Caco-2 (cell line): ENCODE results near the gene FAM3A. TPM values are rescaled to one million over a fixed set of nuclear protein-coding genes. Genes with fewer than 3 reads are reported as not detected.
A peak's percentile ranks its signal among the peaks of the same experiment; 100 is the strongest.

ENCODE experiments used
- BruUV-seq: library from RNA; stranded (reverse); fragments of 400-500 nt; replicated peaks from 2 replicates; lab custom pipeline; 2021; lab: Mats Ljungman, UMichigan
- CTCF ChIA-PET: fragments of 300-600 bp; sonication (Branson Sonifier 250); formaldehyde crosslinking; loops from one replicate; lab custom pipeline; 2022; ENCODE audit warnings: antibody characterized with exemption; lab: Charles Lee
- POLR2A ChIA-PET: fragments of 300-600 bp; sonication (Branson Sonifier 250); formaldehyde crosslinking; loops from one replicate; lab custom pipeline; 2022; ENCODE audit warnings: antibody characterized with exemption; lab: Charles Lee
- DNase-seq, 2 experiments: peaks; one replicate each; pipeline versions ENCODE4 v3.0.0 to v3.0.0-alpha.2; 2020 to 2022
- H3K27me3 ChIP-seq: replicated peaks from 2 replicates; pipeline ENCODE4 v1.6.0; 2011; ENCODE audit warnings: low read length; ENCODE audit not compliant: control insufficient read depth, insufficient read depth
- H3K36me3 ChIP-seq: 2 replicates; pipeline ENCODE4 v1.5.1; 2011; ENCODE audit warnings: low read length; ENCODE audit not compliant: control insufficient read depth, insufficient read depth
- H3K4me1 ChIP-seq: fragments of 250-450 bp; sonication (Bioruptor Pico); 2 replicates; pipeline ENCODE4 v1.5.1; 2020; ENCODE audit warnings: mild to moderate bottlenecking
- H3K4me3 ChIP-seq: 2 replicates; pipeline ENCODE4 v1.5.1; 2011; ENCODE audit warnings: low read depth, mild to moderate bottlenecking, control low read depth, low read length
- H3K9me3 ChIP-seq: fragments of 250-450 bp; sonication (Bioruptor Pico); 2 replicates; pipeline ENCODE4 v1.5.1; 2020; ENCODE audit warnings: mild to moderate bottlenecking, moderate library complexity
- H3K27ac Mint-ChIP-seq: one replicate; pipeline ENCODE4 v1.8.0; 2022; ENCODE audit warnings: mixed read lengths; ENCODE audit not compliant: unreplicated experiment
- H3K27me3 Mint-ChIP-seq: one replicate; pipeline ENCODE4 v1.8.0; 2022; ENCODE audit warnings: mixed read lengths; ENCODE audit not compliant: insufficient read depth, unreplicated experiment
- H3K36me3 Mint-ChIP-seq: one replicate; pipeline ENCODE4 v1.8.0; 2022; ENCODE audit warnings: mild to moderate bottlenecking, mixed read lengths; ENCODE audit not compliant: insufficient read depth, unreplicated experiment
- H3K4me1 Mint-ChIP-seq: one replicate; pipeline ENCODE4 v1.8.0; 2022; ENCODE audit warnings: low read depth, mixed read lengths; ENCODE audit not compliant: unreplicated experiment
- H3K4me3 Mint-ChIP-seq: one replicate; pipeline ENCODE4 v1.8.0; 2022; ENCODE audit warnings: mild to moderate bottlenecking, moderate library complexity, mixed read lengths; ENCODE audit not compliant: unreplicated experiment
- H3K9me3 Mint-ChIP-seq: one replicate; pipeline ENCODE4 v1.8.0; 2022; ENCODE audit warnings: mixed read lengths; ENCODE audit not compliant: unreplicated experiment
- intact Hi-C: fragments of 100-400 bp; cut with micrococcal nuclease; formaldehyde crosslinking; loops from one replicate; pipeline ENCODE4 v1.10.0; 2022; ENCODE audit not compliant: unreplicated experiment
- total RNA-seq: library from RNA; stranded (reverse); gene quantifications from 2 replicates; pipeline ENCODE4 v1.2.3, GENCODE V29; 2022
- TF ChIP-seq, protein P1 (sequence below), 2 experiments: fragments of 200-600 bp in 1 of 2; IDR thresholded peaks; 1 replicate in 1 of 2; 2 replicates in 1 of 2; pipeline versions ENCODE4 v1.5.1 to v1.8.0; 2011 to 2022; ENCODE audit warnings: antibody characterized with exemption in 1 of 2, control low read depth in 1 of 2, inconsistent platforms in 1 of 2, low read depth in 1 of 2, low read length in 1 of 2, mild to moderate bottlenecking in 1 of 2, moderate library complexity in 1 of 2; ENCODE audit not compliant: insufficient read depth in 1 of 2, severe bottlenecking in 1 of 2, unreplicated experiment in 1 of 2

The FAM3A gene
- total RNA-seq, 1 experiment from 2014 or later, result 27.3 TPM

DNA sequence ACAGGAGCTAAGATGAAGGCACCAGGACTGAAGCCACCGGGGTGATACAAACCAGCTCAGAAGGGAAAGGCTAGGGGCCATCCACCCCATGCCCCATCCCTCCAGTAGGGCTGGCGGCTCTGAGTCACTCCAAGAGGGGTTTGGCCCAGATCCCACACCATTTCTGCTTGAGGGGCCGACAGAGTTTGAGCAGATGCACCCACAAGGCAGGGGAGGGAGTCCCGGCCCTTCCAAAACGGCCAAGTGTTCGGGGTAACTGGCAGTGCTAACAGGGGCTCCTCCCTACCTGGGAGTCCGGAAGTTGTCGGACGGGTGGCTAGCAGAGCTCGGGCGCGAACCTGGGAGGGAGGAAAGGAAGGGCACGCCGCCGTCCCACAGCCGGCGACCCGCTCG is 26.0 kb downstream of the FAM3A start:
- intact Hi-C loops, result loop anchor here (1.0 to 2.0 kb wide), 2 partner anchors 26 to 45 kb away; partner anchors contain the start of gene FAM3A

DNA sequence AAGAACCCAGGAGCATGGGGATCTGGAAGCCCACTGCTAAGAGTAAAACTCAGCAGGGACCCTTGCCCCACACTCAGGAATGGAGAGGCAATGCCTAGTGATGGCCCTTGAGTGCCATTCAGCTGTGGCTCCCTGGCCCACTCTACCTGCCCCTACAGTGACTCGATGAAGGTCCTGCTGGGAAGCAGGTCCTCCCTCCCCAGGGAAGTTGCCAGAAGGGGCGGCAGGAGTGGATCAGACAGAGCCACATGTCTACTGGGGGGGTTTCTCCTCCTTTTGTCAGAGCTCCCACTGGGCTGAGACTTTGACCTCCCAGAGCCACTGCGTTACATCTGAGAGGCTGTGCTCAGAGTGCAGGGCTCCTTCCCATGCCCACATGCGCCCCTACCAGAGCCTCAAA is 26.9 kb downstream of the FAM3A start:
- Histone ChIP-seq H3K36me3 (0 out of 2 replicates have a peak, but pooled peaks cover 1% of the 10 kb centered on the region), H3K4me3 (peak overlapping the region; percentile 4; the same call in 1 of the 2 replicates), H3K27me3 (no peaks in the 10 kb centered on the region), H3K9me3 (no peaks in the 10 kb centered on the region), H3K4me1 (peaks cover 4% of the 10 kb centered on the region; the same call in 1 of the 2 replicates)
- TF ChIP-seq, protein P1, sequence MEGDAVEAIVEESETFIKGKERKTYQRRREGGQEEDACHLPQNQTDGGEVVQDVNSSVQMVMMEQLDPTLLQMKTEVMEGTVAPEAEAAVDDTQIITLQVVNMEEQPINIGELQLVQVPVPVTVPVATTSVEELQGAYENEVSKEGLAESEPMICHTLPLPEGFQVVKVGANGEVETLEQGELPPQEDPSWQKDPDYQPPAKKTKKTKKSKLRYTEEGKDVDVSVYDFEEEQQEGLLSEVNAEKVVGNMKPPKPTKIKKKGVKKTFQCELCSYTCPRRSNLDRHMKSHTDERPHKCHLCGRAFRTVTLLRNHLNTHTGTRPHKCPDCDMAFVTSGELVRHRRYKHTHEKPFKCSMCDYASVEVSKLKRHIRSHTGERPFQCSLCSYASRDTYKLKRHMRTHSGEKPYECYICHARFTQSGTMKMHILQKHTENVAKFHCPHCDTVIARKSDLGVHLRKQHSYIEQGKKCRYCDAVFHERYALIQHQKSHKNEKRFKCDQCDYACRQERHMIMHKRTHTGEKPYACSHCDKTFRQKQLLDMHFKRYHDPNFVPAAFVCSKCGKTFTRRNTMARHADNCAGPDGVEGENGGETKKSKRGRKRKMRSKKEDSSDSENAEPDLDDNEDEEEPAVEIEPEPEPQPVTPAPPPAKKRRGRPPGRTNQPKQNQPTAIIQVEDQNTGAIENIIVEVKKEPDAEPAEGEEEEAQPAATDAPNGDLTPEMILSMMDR (IDR thresholded peaks at IDR 0.05; ENCODE audit: insufficient read depth in 1 of 2, low read depth in 1 of 2, low read length in 1 of 2, severe bottlenecking in 1 of 2, unreplicated experiment in 1 of 2), result no peak
- H3K4me3 Mint-ChIP-seq, result peak overlapping the region; percentile 73
- ChIA-PET POLR2A (interaction anchor here (1.7 to 1.9 kb wide), 3 partner anchors 11 to 38 kb away, joined by 8 to 16 read pairs (median 8); partner anchors contain the start of genes FAM3A and LAGE3), CTCF (interaction anchor here (1.7 kb wide), 1 partner anchor 116 kb away, joined by 7 read pairs; no protein-coding TSS in a partner anchor)
- peaks cover 5% of the 10 kb centered on the region for H3K36me3 Mint-ChIP-seq
- H3K27me3 Mint-ChIP-seq, result no peaks in the 10 kb centered on the region
- BruUV-seq, result no TSS peak
- H3K4me1 Mint-ChIP-seq, result peaks cover 6% of the 10 kb centered on the region
- H3K27ac Mint-ChIP-seq, result peak overlapping the region; percentile 92
- intact Hi-C loops, result no loop called here
- DNase-seq, result no peak
- no peaks in the 10 kb centered on the region for H3K9me3 Mint-ChIP-seq

More for the DNA sequence above, 26.0 kb downstream of the FAM3A start:
- no peaks in the 10 kb centered on the region for H3K9me3 ChIP-seq
- TF ChIP-seq, protein P1 (IDR thresholded peaks at IDR 0.05; ENCODE audit: insufficient read depth in 1 of 2, low read depth in 1 of 2, low read length in 1 of 2, severe bottlenecking in 1 of 2, unreplicated experiment in 1 of 2), result no peak
- no TSS peak for BruUV-seq
- Mint-ChIP-seq H3K4me3 (peak overlapping the region; percentile 73), H3K4me1 (peaks cover 6% of the 10 kb centered on the region), H3K36me3 (peaks cover 5% of the 10 kb centered on the region), H3K9me3 (no peaks in the 10 kb centered on the region), H3K27me3 (no peaks in the 10 kb centered on the region), H3K27ac (peak overlapping the region; percentile 92)
- ChIA-PET POLR2A (interaction anchor here (0.5 to 1.9 kb wide), 15 partner anchors 9 to 316 kb away, joined by 3 to 16 read pairs (median 4); partner anchors contain the start of genes EMD, FAM3A, FAM50A and IKBKG), CTCF (interaction anchor here (0.7 to 1.7 kb wide), 6 partner anchors 11 to 117 kb away, joined by 3 to 7 read pairs (median 4); partner anchors contain the start of genes DNASE1L1, FAM3A and LAGE3)
- H3K4me3 ChIP-seq, result peak overlapping the region; percentile 57
- H3K27me3 ChIP-seq, result no peaks in the 10 kb centered on the region
- H3K36me3 ChIP-seq, result 0 out of 2 replicates have a peak, but pooled peaks cover under 1% of the 10 kb centered on the region
- H3K4me1 ChIP-seq, result peaks cover 4% of the 10 kb centered on the region; the same call in 1 of the 2 replicates
- DNase-seq, result peak in 1 of 2 experiments; percentile 5

DNA sequence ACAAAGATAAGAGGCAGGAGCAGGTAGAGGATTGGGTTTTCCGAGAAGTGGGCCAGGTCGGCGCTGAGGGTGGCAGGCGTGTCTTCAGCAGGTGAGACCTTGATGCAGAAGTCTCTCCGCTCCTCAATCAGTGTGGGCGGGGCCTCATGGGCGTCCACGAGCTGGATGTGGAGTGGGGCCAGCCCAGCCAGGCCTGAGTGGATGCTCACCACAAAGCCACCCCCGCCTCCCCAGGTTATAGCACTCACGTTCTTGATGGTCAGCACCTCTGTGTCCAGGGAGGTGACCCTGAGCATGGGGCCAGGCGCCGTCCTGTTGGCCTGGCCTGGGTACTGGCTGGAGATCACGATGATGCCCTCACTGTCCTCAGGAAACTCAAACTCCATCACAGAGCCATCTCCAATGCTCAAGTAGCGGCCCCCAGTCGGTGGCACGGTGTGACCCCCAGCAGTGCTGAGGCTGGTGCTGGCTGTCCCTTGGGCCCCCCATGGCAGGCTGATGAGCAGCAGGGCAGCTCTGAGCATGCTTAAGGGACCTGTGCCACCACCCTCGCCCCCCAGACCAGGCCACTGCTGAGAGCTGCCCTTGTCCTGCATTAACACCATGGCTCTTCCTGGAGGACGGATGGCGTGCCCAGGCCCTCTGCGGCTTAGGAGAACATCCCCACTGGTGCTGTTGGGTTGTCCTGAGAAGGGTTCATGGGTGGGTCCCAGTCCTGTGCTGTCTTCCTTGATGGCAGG is 27.5 kb downstream of the FAM3A start:
- H3K4me3 Mint-ChIP-seq, result peak overlapping the region; percentile 16

More for the DNA sequence above, 27.5 kb downstream of the FAM3A start:
- H3K9me3 ChIP-seq, result no peaks in the 10 kb centered on the region
- H3K36me3 ChIP-seq, result 0 out of 2 replicates have a peak, but pooled peaks cover 1% of the 10 kb centered on the region
- no peaks in the 10 kb centered on the region for H3K27me3 ChIP-seq
- TF ChIP-seq, protein P1 (IDR thresholded peaks at IDR 0.05; ENCODE audit: insufficient read depth in 1 of 2, low read depth in 1 of 2, low read length in 1 of 2, severe bottlenecking in 1 of 2, unreplicated experiment in 1 of 2), result no peak
- Mint-ChIP-seq H3K27ac (no peak overlapping the region), H3K9me3 (no peaks in the 10 kb centered on the region), H3K36me3 (peaks cover 10% of the 10 kb centered on the region), H3K27me3 (no peaks in the 10 kb centered on the region), H3K4me1 (peaks cover 6% of the 10 kb centered on the region)
- ChIA-PET POLR2A (no interaction called here), CTCF (no interaction called here)
- intact Hi-C loops, result no loop called here
- H3K4me1 ChIP-seq, result peaks cover 4% of the 10 kb centered on the region; the same call in 1 of the 2 replicates
- no peak for DNase-seq
- H3K4me3 ChIP-seq, result no peak overlapping the region
- no TSS peak for BruUV-seq
